Ovary (tissue), 9 donors: ENCODE measurements around the gene CHMP4A. TPM values are rescaled to one million over a fixed set of nuclear protein-coding genes. Genes with fewer than 3 reads are reported as not detected.
"Not testable (repeated sequence)": the region's sequence is repeated elsewhere in the genome, so short reads cannot be mapped to it uniquely, and the experiment has no call there.

Experiments
- DNase-seq, 5 donors: peaks; one replicate each; pipeline ENCODE4 v3.0.0-alpha.2; 2019 to 2020
- H3K27ac ChIP-seq, 2 donors: fragments of 200-600 bp; one replicate each; pipeline versions ENCODE4 v1.5.1 to v1.8.0; 2019 to 2022
- H3K27me3 ChIP-seq: fragments of 200-600 bp; one replicate; pipeline ENCODE4 v1.8.0; 2022
- H3K36me3 ChIP-seq: fragments of 200-600 bp; sonication (generic); one replicate; pipeline ENCODE4 v1.5.1; 2019
- H3K4me1 ChIP-seq: one replicate; pipeline ENCODE4 v1.8.1; 2013; ENCODE audit warnings: mild to moderate bottlenecking, moderate library complexity; ENCODE audit not compliant: insufficient read depth
- H3K4me3 ChIP-seq: fragments of 200-600 bp; sonication (generic); one replicate; pipeline ENCODE4 v1.5.1; 2017
- H3K9me3 ChIP-seq, 2 donors: fragments of 200-600 bp in 1 of 2; sonication (generic) in 1 of 2; one replicate each; pipeline versions ENCODE4 v1.5.1 to v1.8.1; 2013 to 2019; ENCODE audit warnings: mild to moderate bottlenecking in 1 of 2, moderate library complexity in 1 of 2
- EP300 ChIP-seq: sonication (generic); formaldehyde crosslinking; IDR thresholded peaks from one replicate; pipeline ENCODE4 v1.6.1; 2017; ENCODE audit warnings: antibody characterized with exemption
- POLR2A ChIP-seq: fragments of 450-650 bp; IDR thresholded peaks from one replicate; pipeline ENCODE4 v1.6.1; 2017; ENCODE audit warnings: antibody characterized with exemption, mild to moderate bottlenecking, moderate library complexity
- WGBS, 3 donors: extraction: QIAGEN DNeasy Blood & Tissue Kit in 1 of 3; methylation state at CpG; one replicate each; pipeline versions ENCODE4 v1.1.5 to v1.1.7; 2013 to 2017; 5-methylcytosine and 5-hydroxymethylcytosine counted together
- intact Hi-C, 4 donors: fragments of 100-400 bp; cut with DNase I; formaldehyde crosslinking; loops; one replicate each; pipeline versions ENCODE4 v1.11.0 to v1.15.1; 2022 to 2023
- polyA plus RNA-seq, 2 donors: library from polyadenylated mRNA; stranded (reverse); fragments of 200-250 nt in 1 of 2; fragments of 350-450 nt in 1 of 2; fragmentation: Illumina TruSeq in 1 of 2; extraction: RNeasy Lipid Tissue Mini Kit (QIAGEN cat#74804) in 1 of 2; gene quantifications; one replicate each; pipeline ENCODE4 v1.2.3, GENCODE V29; 2013 to 2014
- total RNA-seq, 7 donors: library from RNA; depleted of rRNA in 2 of 7; stranded (reverse); fragments of >200 nt in 2 of 7; fragmentation: NEBNext Ultra II Directional in 3 of 7; extraction: Animal tissue kit (Norgen Biotek cat#: 25700) in 3 of 7; gene quantifications; one replicate each; pipeline versions ENCODE4 v1.1.0 to v1.2.4, GENCODE V29; 2016 to 2023
- TF ChIP-seq, protein P1 (sequence below), 3 donors: fragments of 450-650 bp in 2 of 3; fragments of 200-600 bp in 1 of 3; IDR thresholded peaks; one replicate each; pipeline versions ENCODE4 v1.5.1 to v1.8.0; 2016 to 2022; ENCODE audit warnings: antibody characterized with exemption in 3 of 3, mild to moderate bottlenecking in 1 of 3
- donor health status: DM: no; HTN: no; CAD: no; lungs with moderate emphysema.
- donor health status: DM: no; HTN: no; CAD: no.
- donor health status: Bipolar disorder and iron deficiency.
- donor health status: DM: yes; HTN: yes; CAD: no.
- donor health status: DM: no; HTN: no; CAD: no.
- donor health status: DM: yes; HTN: yes; CAD: no.

CHMP4A gene
- total and polyA plus RNA-seq, 9 donors: 26.8 to 105 (median 41.7) TPM

DNA sequence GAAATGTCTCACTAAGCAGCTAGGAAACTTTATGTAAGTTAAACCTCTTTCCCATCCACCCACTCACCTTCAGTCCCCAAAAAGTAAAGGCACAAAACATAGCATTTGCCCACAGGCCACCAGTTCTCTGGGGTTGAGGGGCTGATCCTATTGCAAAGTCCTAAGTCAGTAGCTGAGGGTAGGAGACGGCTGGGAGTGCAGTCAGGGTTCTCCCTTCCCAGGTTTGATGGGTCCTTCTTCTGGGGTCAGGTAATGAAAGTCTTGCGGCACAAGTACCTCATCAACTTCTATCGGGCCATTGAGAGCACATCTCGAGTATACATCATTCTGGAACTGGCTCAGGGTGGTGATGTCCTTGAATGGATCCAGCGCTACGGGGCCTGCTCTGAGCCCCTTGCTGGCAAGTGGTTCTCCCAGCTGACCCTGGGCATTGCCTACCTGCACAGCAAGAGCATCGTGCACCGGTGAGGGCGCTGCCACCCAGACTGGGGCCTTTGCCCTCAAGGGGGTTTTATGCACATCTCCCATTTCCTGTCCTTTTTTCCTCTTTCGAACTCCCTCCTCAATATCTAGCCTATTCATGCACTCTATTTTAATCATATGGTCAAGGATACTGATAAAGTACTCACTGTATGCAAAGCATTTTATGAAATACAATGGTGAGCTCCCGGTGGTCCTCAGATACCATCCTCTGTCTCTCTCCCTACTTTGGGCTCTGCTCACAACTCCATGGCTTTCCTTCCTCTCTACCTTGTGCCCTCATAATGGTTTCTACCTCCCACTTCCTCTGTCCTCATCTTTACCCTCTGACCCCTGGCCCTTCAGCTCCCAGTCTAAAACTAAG is 6.8 kb downstream of the CHMP4A start:
- intact Hi-C loops: no loop called here
- no peak overlapping the region for H3K27ac ChIP-seq
- TF ChIP-seq, protein P1, sequence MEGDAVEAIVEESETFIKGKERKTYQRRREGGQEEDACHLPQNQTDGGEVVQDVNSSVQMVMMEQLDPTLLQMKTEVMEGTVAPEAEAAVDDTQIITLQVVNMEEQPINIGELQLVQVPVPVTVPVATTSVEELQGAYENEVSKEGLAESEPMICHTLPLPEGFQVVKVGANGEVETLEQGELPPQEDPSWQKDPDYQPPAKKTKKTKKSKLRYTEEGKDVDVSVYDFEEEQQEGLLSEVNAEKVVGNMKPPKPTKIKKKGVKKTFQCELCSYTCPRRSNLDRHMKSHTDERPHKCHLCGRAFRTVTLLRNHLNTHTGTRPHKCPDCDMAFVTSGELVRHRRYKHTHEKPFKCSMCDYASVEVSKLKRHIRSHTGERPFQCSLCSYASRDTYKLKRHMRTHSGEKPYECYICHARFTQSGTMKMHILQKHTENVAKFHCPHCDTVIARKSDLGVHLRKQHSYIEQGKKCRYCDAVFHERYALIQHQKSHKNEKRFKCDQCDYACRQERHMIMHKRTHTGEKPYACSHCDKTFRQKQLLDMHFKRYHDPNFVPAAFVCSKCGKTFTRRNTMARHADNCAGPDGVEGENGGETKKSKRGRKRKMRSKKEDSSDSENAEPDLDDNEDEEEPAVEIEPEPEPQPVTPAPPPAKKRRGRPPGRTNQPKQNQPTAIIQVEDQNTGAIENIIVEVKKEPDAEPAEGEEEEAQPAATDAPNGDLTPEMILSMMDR (IDR thresholded peaks at IDR 0.05): no peak
- no peak for TF ChIP-seq POLR2A
- TF ChIP-seq EP300: no peak
- no peaks in the 10 kb centered on the region for H3K36me3 ChIP-seq
- WGBS, 3 donors: 93 to 96% (median 95%) methylated on average over 11 of the region's 11 CpGs
- no peak overlapping the region for H3K4me3 ChIP-seq
- DNase-seq: peak in 1 of 5 donors; percentile 23
- H3K9me3 ChIP-seq: no peaks in the 10 kb centered on the region
- H3K4me1 ChIP-seq: no peaks in the 10 kb centered on the region
- no peaks in the 10 kb centered on the region for H3K27me3 ChIP-seq

DNA sequence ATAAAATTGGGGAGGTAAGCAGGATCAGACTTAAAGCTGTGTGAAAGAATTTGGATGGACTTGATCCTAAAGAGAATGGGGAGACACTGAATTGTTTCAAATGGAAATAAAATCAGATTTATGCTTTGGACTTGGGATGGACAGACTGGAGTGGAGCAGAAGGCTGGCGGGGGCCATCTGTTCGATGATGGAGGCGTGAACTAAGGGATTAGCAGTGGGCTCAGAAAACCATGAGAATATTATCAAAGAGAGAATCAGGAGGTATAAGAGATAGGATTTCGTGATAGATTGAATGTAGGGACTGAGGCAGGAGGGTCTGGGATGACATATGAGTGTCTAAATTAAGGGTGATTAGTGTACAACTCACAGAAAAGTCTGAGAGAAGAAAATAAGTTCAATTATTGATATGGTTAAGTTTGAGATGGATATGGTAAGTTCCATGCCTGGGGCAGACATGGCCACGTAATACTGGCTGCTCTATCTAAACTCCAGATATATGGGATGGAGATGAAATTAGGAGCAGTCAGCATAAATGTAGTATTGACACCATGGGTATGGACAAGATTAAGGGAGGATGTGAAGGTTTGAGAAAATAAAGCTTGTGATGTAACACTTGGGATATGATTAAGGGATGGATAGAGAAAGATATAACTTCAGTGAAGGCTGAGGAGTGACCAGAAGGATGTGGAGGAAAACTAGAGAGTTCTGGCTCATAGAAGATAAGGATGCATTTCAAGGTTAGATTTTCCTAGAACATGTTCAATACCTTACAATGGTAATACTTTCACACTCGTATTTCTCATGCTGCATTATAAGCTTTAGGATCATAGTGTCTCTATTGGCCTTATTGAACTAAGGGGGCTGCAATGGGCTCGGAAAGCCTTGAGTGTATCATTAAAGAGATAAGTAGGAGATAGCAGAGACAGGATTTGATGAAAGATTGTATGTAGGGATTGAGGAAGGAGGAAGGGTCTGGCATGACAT is 8.8 kb downstream of the CHMP4A start:
- Histone ChIP-seq H3K4me3 (no peak overlapping the region), H3K36me3 (no peaks in the 10 kb centered on the region), H3K27me3 (no peaks in the 10 kb centered on the region), H3K27ac (no peak overlapping the region), H3K9me3 (no peaks in the 10 kb centered on the region), H3K4me1 (no peaks in the 10 kb centered on the region)
- 89 to 94% (median 91%) methylated on average over 7 of the region's 7 CpGs for WGBS, 3 donors
- DNase-seq: no peak
- TF ChIP-seq POLR2A (no peak), EP300 (no peak)
- TF ChIP-seq, protein P1 (IDR thresholded peaks at IDR 0.05): no peak
- intact Hi-C loops: no loop called here

DNA sequence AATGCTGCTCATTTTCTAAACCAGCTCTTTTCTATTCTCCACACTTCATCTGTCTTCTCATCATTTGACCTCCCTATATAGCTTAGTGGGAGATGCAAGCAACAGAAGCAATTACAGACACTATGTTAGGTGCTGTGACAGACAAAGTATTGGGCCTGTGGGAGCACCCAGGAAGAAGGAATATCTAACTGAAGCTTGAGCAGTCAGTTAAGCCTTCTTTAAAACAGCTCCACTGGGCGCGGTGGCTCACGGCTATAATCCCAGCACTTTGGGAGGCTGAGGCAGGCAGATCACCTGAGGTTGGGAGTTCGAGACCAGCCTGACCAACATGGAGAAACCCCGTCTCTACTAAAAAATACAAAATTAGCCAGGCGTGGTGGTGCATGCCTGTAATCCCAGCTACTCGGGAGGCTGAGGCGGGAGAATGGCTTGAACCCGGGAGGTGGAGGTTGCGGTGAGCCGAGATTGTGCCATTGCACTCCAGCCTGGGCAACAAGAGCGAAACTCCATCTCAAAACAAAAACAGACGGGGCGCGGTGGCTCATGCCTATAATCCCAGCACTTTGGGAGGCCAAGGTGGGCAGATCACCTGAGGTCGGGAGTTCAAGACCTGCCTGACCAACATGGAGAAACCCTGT is 9.9 kb downstream of the CHMP4A start:
- intact Hi-C loops, H3K36me3 ChIP-seq: not testable (repeated sequence)

DNA sequence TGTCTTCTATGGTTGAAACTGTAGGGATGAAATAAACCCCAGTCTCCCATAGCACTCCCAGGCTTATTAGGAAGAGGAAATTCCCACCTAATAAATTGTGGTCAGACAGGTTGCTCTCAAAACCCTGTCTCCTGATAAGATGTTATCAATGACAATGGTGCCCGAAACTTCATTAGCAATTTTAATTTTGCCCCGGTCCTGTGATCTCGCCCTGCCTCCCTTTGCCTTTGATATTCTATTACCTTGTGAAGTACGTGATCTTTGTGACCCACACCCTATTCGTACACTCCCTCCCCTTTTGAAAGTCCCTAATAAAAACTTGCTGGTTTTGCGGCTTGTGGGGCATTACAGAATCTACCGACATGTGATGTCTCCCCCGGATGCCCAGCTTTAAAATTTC is 10.8 kb downstream of the CHMP4A start:
- H3K9me3 ChIP-seq, H3K4me1 ChIP-seq, H3K4me3 ChIP-seq, intact Hi-C loops, H3K27me3 ChIP-seq, H3K36me3 ChIP-seq, H3K27ac ChIP-seq, DNase-seq: not testable (repeated sequence)
- whole genome bisulfite sequencing, 3 donors: 87 to 91% (median 88%) methylated on average over 8 of the region's 8 CpGs

More for the DNA sequence above, 9.9 kb downstream of the CHMP4A start:
- DNase-seq: peak in 1 of 5 donors; percentile 14
- not testable (repeated sequence) for H3K9me3 ChIP-seq, H3K27me3 ChIP-seq, H3K27ac ChIP-seq, H3K4me1 ChIP-seq, H3K4me3 ChIP-seq
- WGBS, 3 donors: 94 to 96% (median 96%) methylated on average over 16 of the region's 16 CpGs

DNA sequence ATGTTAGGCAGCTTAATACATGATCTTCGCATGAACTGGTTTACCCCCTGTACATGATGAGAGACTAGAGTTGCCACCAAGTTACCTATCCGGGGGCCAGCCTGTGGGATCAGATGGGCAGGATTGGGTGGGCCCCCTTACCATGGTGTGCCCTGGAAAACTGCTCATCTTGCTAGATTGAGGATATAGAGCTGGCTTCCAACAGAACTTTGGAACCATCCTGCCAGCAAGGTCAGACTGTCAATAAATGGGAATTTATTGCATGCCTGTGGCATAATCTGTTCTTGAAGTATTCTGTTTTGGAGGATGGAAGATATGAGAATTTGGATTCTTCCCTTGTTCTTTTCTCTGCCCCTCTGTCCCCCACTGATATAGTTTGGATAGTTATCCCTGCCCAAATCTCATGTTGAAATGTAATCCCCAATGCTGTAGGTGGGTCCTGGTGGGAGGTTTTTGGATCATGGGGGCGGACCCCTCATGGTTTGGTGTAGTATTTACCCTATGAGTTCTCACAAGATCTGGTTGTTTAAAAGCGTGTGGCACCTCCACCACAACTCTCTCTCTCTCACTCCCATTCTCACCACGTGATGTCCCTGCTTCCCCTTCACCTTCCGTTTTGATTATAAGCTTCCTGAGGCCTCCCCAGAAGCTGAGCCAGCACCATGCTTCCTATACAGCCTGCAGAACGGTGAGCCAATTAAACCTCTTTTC is 14.3 kb downstream of the CHMP4A start:
- WGBS, 3 donors: 77 to 87% (median 84%) methylated on average over 7 of the region's 7 CpGs
- Histone ChIP-seq H3K36me3 (no peaks in the 10 kb centered on the region), H3K4me1 (peaks cover 4% of the 10 kb centered on the region), H3K27ac (no peak overlapping the region), H3K9me3 (no peaks in the 10 kb centered on the region), H3K4me3 (no peak overlapping the region), H3K27me3 (no peaks in the 10 kb centered on the region)
- intact Hi-C loops: no loop called here
- no peak for TF ChIP-seq EP300
- TF ChIP-seq POLR2A: no peak
- TF ChIP-seq, protein P1 (IDR thresholded peaks at IDR 0.05): no peak
- no peak for DNase-seq
